NCI-H146 treated with DMSO at 0.1 percent for 48 hours (cell line): Measurements from ENCODE around the gene ALG8.
"Not testable (repeated sequence)": the region's sequence is repeated elsewhere in the genome, so short reads cannot be mapped to it uniquely, and the experiment has no call there.

Source experiments
- DNase-seq: peaks from one replicate; lab custom pipeline; 2025; ENCODE audit not compliant: unreplicated experiment; lab: John Stamatoyannopoulos, UW

The ALG8 gene

GRCh38 chr11:78100676-78101472, 38.6 kb downstream of the ALG8 start:
- no peak for DNase-seq

DNA sequence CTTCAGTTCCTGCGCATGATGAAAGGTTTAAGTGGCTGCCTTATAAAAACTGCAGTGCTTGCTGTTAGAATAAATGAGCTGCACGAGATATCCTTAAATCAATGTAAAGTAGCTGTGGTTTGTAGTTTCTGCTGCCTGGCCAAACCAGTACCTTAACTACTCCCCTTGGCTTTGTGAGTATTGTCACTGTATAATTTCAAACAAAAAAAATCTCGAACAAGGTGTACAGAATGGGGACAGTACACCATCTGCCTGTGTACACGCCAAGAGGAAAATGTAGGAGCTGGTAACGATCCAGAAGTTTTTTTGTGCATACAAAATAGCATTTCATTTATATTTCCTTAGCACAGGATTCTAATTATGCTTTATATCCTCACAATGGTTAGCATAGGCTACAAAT, 39.2 kb downstream of the ALG8 start:
- no peak for DNase-seq

GRCh38 chr11:78099666-78100065, 39.8 kb downstream of the ALG8 start:
- no peak for DNase-seq

GRCh38 chr11:78097666-78098385, 41.6 kb downstream of the ALG8 start:
- no peak for DNase-seq

DNA sequence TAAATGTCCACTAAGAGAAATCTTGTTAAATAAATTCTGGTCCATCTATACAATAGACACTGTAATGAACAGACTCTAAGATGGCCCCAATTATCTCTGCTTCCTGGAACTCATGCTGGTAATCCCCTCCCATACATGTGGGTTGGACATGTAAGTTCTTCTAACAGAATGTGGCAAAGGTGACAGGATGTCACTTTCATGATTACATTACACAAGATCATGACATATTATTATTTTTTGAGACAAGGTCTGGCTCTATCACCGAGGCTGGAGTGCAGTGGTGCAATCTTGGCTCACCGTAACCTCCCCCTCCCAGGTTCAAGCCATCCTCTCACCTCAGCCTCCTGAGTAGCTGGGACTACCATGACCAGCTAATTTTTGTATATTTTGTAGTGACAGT, 45.2 kb downstream of the ALG8 start:
- no peak for DNase-seq

GRCh38 chr11:78086521-78087074, 52.8 kb downstream of the ALG8 start:
- not testable (repeated sequence) for DNase-seq

- peak; percentile 18 for DNase-seq
Measured at GRCh38 chr11:78085972-78086371, 53.5 kb downstream of the ALG8 start.

DNA sequence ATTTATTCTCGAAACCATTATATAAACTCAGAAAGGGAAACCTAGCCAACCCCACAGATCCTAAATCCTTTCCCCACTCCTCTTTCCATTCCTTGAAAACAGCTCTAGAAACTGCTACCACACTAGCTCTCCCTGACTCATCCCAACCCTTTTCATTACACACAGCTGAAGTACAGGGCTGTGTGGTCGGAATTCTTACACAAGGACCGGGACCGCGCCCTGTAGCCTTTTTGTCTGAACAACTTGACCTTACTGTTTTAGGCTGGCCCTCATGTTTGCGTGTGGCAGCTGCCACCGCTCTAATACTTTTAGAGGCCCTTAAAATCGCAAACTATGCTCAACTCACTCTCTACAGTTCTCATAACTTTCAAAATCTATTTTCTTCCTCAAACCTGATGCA, 54.9 kb downstream of the ALG8 start:
- not testable (repeated sequence) for DNase-seq

- DNase-seq, result no peak
Measured at GRCh38 chr11:78083021-78083420, 56.4 kb downstream of the ALG8 start.

GRCh38 chr11:78082146-78082545, 57.3 kb downstream of the ALG8 start:
- DNase-seq, result no peak

DNA sequence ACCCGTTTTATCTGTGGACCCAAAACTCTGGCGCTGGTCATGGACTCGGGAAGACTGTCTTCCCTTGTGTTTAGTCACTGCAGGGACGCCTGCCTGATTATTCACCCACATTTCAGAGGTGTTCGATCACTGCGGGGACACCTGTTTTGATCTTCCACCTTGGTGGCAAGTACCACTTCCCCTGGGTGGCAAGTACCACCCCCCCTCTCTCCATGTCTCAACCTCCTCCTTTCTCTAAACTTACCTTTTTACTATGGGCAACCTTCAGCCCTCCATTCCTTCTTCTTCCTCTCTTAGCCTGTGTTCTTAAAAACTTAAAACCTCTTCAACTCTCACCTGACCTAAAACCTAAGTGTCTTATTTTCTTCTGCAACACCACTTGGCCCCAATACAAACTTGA, 57.8 kb downstream of the ALG8 start:
- no peak for DNase-seq

DNA sequence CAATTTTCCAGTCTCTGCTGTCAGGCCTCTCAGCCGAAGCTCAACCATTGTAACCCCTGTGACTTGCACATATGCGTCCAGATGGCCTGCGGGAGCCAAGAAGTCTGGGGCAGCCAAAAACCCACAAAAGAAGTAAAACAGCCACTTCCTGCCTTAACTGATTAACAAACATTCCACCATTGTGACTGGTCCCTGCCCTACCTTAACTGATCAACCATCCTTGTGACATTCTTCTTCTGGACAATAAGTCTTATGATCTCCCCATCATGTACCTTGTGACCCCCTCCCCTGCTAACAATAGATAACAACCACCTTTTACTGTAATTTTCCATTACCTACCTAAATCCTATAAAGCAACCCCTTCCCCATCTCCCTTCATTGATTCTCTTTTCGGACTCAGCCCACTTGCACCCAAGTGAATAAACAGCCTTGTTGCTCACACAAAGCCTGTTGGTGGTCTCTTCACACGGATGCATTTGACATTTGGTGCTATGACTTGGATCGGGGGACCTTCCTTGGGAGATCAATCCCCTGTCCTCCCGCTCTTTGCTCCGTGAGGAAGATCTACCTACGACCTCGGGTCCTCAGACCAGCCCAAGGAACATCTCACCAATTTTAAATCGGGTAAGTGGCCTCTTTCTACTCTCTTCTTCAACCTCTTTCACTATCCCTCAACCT, 58.5 kb downstream of the ALG8 start:
- DNase-seq, result no peak

- DNase-seq, result no peak
Measured at GRCh38 chr11:78080084-78080817, 59.2 kb downstream of the ALG8 start.

DNA sequence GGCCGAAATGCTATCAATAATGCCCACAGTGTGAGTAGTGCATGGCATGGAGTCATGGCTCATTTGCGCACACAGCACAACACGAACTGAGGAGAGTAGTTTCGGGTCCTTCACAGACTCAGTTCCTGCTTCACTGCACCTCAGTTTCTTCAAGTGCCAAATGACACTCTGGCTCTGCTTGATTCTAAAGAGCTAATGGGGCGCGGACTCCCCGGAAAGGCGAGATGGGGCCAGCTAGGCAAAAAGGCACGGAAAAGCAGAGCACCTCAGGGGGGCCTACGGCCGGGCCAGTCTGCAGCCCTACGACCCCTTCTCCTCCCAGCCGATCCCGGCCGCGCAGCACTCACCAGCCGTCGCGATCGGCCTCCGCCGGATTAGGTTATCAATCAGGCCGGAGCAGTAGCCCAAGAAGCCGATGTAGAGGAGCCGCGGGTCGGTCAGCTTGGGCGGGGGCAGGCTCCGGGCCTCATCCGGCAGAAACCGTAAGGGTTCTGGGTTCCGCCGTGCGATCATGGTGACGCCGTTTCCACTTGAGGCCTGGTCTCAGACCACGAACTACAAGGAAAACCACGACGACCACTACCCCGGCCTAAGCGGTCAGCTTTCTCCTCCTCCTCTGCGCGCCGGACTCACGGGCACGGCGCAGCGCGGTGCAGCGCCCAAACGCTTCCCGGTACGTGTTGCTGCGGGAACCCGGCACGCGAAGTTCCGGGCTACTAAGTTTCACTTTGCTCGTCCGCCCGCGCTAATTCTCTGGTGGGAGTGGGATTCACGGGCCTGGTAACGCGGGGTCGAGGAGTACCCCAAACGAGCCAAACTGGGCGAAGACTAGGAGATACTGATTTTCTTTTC, 60.0 kb downstream of the ALG8 start, which contains the start of gene NDUFC2:
TSS of gene NDUFC2 (minus strand) at position 631 of the 852 bp plus-strand sequence. CDS start at position 513, 118 bp downstream.
- DNase-seq, result peak; percentile 53

DNA sequence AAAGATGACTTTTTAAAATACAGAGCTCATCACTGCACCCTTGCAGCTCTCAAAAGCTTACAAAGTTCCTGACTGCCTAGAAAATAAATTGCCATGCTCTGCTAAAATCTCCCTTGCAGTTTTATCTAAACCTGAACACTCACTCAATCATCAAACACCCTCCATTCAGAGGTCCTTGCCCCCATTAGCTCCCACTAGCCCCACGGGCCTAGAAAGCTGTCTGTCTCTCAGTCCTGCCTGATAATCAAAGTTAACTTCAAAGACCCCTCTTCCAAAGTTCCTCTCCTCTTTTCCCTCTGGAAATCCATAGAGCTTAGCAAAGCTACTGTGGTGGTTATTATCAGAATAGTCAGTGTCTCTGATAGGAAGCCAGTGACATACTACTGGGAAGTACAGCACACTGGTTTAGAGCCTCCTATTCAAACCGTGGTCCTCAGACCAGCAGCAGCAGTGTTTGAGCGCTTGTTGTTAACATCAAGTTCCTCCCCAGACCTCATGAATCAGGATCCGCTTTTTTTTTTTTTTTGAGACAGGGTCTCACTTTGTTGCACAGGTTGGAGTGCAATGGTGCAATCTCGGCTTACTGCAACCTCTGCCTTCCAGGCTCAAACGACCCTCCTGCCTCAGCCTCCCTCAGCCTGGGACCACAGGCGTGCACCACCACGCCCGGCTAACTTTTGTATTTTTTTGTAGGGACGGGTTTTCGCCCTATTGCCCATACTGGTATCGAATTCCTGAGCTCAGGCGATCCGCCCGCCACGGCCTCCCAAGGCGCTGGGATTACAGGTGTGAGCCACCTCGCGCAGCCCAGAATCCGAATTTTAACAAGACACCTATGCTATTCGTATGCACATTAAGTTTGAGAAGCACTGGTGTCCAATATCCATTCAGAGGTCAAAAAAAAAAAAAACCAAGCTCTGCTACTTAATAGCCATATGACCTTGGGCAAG, 60.9 kb downstream of the ALG8 start:
- DNase-seq, result no peak

- DNase-seq, result not testable (repeated sequence)
Measured at GRCh38 chr11:78077592-78077991, 61.8 kb downstream of the ALG8 start.

DNA sequence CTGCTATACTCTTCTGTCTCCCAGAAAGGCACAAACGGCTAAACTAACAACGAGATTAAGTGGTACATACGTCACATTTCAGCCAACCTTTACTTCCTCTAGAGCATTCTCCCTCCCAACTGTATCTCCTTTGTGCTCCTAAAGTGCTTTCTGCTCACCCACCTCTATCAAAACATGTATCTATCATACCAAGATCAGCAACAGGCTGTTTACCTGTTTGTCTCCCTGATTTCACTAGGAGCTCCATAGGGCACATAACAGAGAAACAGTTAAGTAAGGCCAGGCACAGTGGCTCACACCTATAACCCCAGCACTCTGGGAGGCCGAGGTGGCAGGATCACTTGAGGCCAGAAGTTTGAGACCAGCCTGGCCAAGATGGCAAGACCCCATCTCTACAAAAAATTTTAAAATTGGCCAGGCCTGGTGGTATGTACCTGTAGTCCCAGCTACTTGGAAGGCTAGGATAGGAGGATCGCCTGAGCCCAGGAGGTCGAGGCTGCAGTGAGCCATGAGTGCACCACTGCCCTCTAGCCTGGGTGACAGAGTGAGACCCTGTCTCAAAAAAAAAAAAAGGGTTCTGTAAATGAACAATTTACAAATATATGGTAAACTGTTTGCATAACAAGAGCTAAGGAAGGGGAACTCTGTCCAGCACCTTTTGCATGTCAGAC, 62.6 kb downstream of the ALG8 start:
- no peak for DNase-seq

GRCh38 chr11:78074756-78075155, 64.7 kb downstream of the ALG8 start:
- DNase-seq, result peak; percentile 82
